ENCODE measurements around the gene LDLRAD3. TPM values are rescaled to one million over a fixed set of nuclear protein-coding genes. Genes with fewer than 3 reads are reported as not detected.
A peak's percentile ranks its signal among the peaks of the same experiment; 100 is the strongest.

Gene LDLRAD3
- total RNA-seq, 1 donor from 2014 or later, result 8.6 TPM

DNA sequence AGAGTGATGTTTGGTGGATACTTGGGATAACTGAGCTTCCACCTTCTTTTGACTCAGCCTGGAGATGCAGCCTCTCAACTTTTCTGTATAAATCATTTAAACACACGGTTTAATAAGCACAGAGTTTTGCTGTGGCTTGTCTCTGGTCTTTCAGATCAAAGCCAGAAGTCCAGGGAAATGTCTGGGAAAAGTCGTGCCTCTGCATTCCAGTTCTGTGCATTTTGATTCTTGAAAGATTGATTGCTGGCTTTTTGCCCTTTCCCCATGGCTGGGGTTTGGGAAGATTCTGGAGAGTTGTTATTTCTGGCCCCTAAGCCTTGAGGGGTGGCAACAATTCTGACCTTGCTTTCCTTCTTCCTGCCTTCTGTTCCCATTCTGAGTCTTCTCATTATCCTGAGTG is 191.2 kb downstream of the LDLRAD3 start:
- DNase-seq (ENCODE audit: low spot score), result no peak
- Mint-ChIP-seq H3K9me3 (ENCODE audit: low read depth) (peaks cover 2% of the 10 kb centered on the region), H3K4me1 (ENCODE audit: low read depth) (peaks cover 22% of the 10 kb centered on the region), H3K36me3 (ENCODE audit: low read depth) (no peaks in the 10 kb centered on the region), H3K27ac (ENCODE audit: unreplicated experiment) (peak overlapping the region; percentile 1), H3K4me3 (ENCODE audit: unreplicated experiment) (no peak overlapping the region), H3K27me3 (ENCODE audit: low read depth) (no peaks in the 10 kb centered on the region)
- TF ChIP-seq, protein P1, sequence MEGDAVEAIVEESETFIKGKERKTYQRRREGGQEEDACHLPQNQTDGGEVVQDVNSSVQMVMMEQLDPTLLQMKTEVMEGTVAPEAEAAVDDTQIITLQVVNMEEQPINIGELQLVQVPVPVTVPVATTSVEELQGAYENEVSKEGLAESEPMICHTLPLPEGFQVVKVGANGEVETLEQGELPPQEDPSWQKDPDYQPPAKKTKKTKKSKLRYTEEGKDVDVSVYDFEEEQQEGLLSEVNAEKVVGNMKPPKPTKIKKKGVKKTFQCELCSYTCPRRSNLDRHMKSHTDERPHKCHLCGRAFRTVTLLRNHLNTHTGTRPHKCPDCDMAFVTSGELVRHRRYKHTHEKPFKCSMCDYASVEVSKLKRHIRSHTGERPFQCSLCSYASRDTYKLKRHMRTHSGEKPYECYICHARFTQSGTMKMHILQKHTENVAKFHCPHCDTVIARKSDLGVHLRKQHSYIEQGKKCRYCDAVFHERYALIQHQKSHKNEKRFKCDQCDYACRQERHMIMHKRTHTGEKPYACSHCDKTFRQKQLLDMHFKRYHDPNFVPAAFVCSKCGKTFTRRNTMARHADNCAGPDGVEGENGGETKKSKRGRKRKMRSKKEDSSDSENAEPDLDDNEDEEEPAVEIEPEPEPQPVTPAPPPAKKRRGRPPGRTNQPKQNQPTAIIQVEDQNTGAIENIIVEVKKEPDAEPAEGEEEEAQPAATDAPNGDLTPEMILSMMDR (IDR thresholded peaks at IDR 0.05), result no peak

- Mint-ChIP-seq H3K36me3 (ENCODE audit: low read depth) (no peaks in the 10 kb centered on the region), H3K9me3 (ENCODE audit: low read depth) (no peaks in the 10 kb centered on the region), H3K4me3 (ENCODE audit: unreplicated experiment) (no peak overlapping the region), H3K4me1 (ENCODE audit: low read depth) (peaks cover 14% of the 10 kb centered on the region), H3K27me3 (ENCODE audit: low read depth) (no peaks in the 10 kb centered on the region), H3K27ac (ENCODE audit: unreplicated experiment) (no peak overlapping the region)
- TF ChIP-seq, protein P1 (IDR thresholded peaks at IDR 0.05), result no peak
- DNase-seq (ENCODE audit: low spot score), result no peak
Measured at GRCh38 chr11:36139767-36140166, 195.9 kb downstream of the LDLRAD3 start.

DNA sequence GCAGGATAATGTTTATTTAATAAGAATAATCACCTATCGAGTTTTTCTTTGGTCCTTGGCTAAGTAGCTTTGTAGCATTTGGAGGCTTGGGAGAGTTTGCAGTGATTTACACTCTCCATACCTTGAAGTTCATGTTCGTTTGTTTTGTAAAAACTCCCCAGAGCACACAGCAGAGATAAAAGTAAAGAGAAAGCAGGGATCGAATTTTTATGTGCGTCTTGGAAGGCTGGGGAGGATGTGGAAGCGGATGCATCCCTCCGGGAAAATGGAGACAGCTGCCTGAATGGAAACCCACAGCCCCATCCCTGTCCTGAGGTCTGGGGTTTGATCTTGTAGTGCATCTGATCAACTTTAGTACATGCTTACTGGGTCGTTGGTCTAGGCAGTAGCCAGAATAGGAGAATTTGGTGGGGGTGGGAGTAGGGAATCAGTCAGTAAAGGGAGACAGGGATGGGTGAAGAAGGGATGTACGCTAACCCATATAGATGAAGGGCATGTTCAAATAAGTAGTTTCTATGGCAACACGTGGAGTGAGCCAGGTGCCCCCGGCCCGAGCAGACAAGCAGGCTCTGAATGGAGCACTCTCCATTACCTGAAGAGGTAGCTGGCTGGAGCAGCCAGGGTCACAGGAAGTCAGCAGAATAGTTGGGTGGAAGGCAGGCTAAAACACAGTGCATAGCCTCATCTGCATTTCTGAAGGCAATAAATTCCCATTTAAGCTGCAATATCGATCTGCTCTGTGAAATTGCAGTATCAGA is 197.5 kb downstream of the LDLRAD3 start:
- no peak overlapping the region for H3K4me3 Mint-ChIP-seq (ENCODE audit: unreplicated experiment)

GRCh38 chr11:36141956-36142355 is 198.1 kb downstream of the LDLRAD3 start:
- TF ChIP-seq, protein P1 (IDR thresholded peaks at IDR 0.05), result no peak
- Mint-ChIP-seq H3K4me3 (ENCODE audit: unreplicated experiment) (no peak overlapping the region), H3K27me3 (ENCODE audit: low read depth) (no peaks in the 10 kb centered on the region), H3K9me3 (ENCODE audit: low read depth) (no peaks in the 10 kb centered on the region), H3K27ac (ENCODE audit: unreplicated experiment) (no peak overlapping the region), H3K36me3 (ENCODE audit: low read depth) (no peaks in the 10 kb centered on the region), H3K4me1 (ENCODE audit: low read depth) (peaks cover 17% of the 10 kb centered on the region)
- DNase-seq (ENCODE audit: low spot score), result no peak

More for the DNA sequence above, 197.5 kb downstream of the LDLRAD3 start:
- Mint-ChIP-seq H3K27me3 (ENCODE audit: low read depth) (no peaks in the 10 kb centered on the region), H3K27ac (ENCODE audit: unreplicated experiment) (no peak overlapping the region), H3K36me3 (ENCODE audit: low read depth) (no peaks in the 10 kb centered on the region), H3K9me3 (ENCODE audit: low read depth) (no peaks in the 10 kb centered on the region), H3K4me1 (ENCODE audit: low read depth) (peaks cover 12% of the 10 kb centered on the region)
- TF ChIP-seq, protein P1 (IDR thresholded peaks at IDR 0.05), result no peak
- no peak for DNase-seq (ENCODE audit: low spot score)

- H3K4me3 Mint-ChIP-seq (ENCODE audit: unreplicated experiment), result no peak overlapping the region
- no peaks in the 10 kb centered on the region for H3K36me3 Mint-ChIP-seq (ENCODE audit: low read depth)
- no peaks in the 10 kb centered on the region for H3K9me3 Mint-ChIP-seq (ENCODE audit: low read depth)
- H3K27me3 Mint-ChIP-seq (ENCODE audit: low read depth), result no peaks in the 10 kb centered on the region
- TF ChIP-seq, protein P1 (IDR thresholded peaks at IDR 0.05), result no peak
- H3K27ac Mint-ChIP-seq (ENCODE audit: unreplicated experiment), result no peak overlapping the region
- peaks cover 17% of the 10 kb centered on the region for H3K4me1 Mint-ChIP-seq (ENCODE audit: low read depth)
- DNase-seq (ENCODE audit: low spot score), result no peak
Measured at GRCh38 chr11:36142439-36142838, 198.6 kb downstream of the LDLRAD3 start.
